HepG2 (cell line): ENCODE data around the gene AGK. TPM values are rescaled to one million over a fixed set of nuclear protein-coding genes. Genes with fewer than 3 reads are reported as not detected.

Source experiments
- ATAC-seq: fragments of 200-7000 bp; cut with Tn5 transposase; 3 replicates; pipeline ENCODE4 v1.9.1; 2020; ENCODE audit warnings: mild to moderate bottlenecking, moderate library complexity
- BruUV-seq: library from RNA; stranded (reverse); fragments of 400-500 nt; replicated peaks from 2 replicates; lab custom pipeline; 2021; lab: Mats Ljungman, UMichigan
- CTCF ChIA-PET: fragments of 300-600 bp; formaldehyde crosslinking; extraction: SDS; loops from one replicate; lab custom pipeline; 2021; ENCODE audit warnings: low total read pairs, inconsistent platforms, low intra/inter-chr PET ratio; lab: Yijun Ruan, JAX
- POLR2A ChIA-PET: fragments of 350-600 bp; sonication (Branson Sonifier 250); formaldehyde crosslinking; loops from one replicate; lab custom pipeline; 2020; ENCODE audit warnings: antibody characterized with exemption, inconsistent platforms; lab: Yijun Ruan, JAX
- DNase-seq: peaks from one replicate; pipeline ENCODE4 v3.0.0-alpha.2; 2015; ENCODE audit warnings: low spot score
- FAIRE-seq: peaks from 3 replicates; lab custom pipeline; 2011; peaks lifted over from hg19 to GRCh38; lab: Jason Lieb, UNC
- H2AFZ ChIP-seq: one replicate; pipeline ENCODE4 v1.6.1; 2011; ENCODE audit warnings: low read length, inconsistent platforms
- H3K27ac ChIP-seq: fragments of 300-600 bp; 3 replicates; pipeline ENCODE4 v1.8.0; 2011; ENCODE audit warnings: mixed run types, mild to moderate bottlenecking, mixed read lengths, low read length, inconsistent platforms; ENCODE audit not compliant: insufficient read depth; ENCODE audit errors: extremely low read length
- H3K27me3 ChIP-seq, 2 experiments: fragments of 200-600 bp in 1 of 2; 2 replicates in 1 of 2; 3 replicates in 1 of 2; pipeline versions ENCODE4 v1.6.0 to v1.8.0; 2011; ENCODE audit warnings: low read length in 2 of 2, mild to moderate bottlenecking in 2 of 2, moderate library complexity in 2 of 2, inconsistent platforms in 1 of 2; ENCODE audit not compliant: insufficient read depth in 2 of 2, control insufficient read depth in 1 of 2
- H3K36me3 ChIP-seq, 2 experiments: fragments of 200-600 bp in 1 of 2; replicated peaks in 1 of 2; 2 replicates in 1 of 2; 3 replicates in 1 of 2; pipeline versions ENCODE4 v1.5.1 to v1.8.0; 2011; ENCODE audit warnings: low read length in 2 of 2, inconsistent platforms in 1 of 2; ENCODE audit not compliant: insufficient read depth in 2 of 2, control insufficient read depth in 1 of 2
- H3K4me1 ChIP-seq: 2 replicates; pipeline ENCODE4 v1.5.1; 2012; ENCODE audit warnings: low read length, inconsistent platforms; ENCODE audit not compliant: insufficient read depth
- H3K4me2 ChIP-seq: 2 replicates; pipeline ENCODE4 v1.6.0; 2011; ENCODE audit warnings: low read depth, low read length, inconsistent platforms
- H3K4me3 ChIP-seq, 3 experiments: fragments of 200-600 bp in 1 of 3; sonication (generic), shearing (Covaris generic) in 1 of 3; replicated peaks in 1 of 3; 2 replicates each; pipeline ENCODE4 v1.5.1; 2011 to 2016; ENCODE audit warnings: low read length in 3 of 3, inconsistent platforms in 2 of 3, low read depth in 2 of 3, mild to moderate bottlenecking in 2 of 3, control low read depth in 1 of 3, mixed read lengths in 1 of 3; ENCODE audit not compliant: insufficient read depth in 1 of 3
- H3K79me2 ChIP-seq: one replicate; pipeline ENCODE4 v1.6.1; 2011; ENCODE audit warnings: low read length, inconsistent platforms; ENCODE audit not compliant: insufficient read depth
- H3K9ac ChIP-seq: 2 replicates; pipeline ENCODE4 v1.6.0; 2011; ENCODE audit warnings: mild to moderate bottlenecking, low read depth, low read length, inconsistent platforms; ENCODE audit not compliant: insufficient read depth
- H3K9me3 ChIP-seq: 2 replicates; pipeline ENCODE4 v1.5.1; 2012; ENCODE audit warnings: mild to moderate bottlenecking, low read length
- H4K20me1 ChIP-seq: 2 replicates; pipeline ENCODE4 v1.6.0; 2011; ENCODE audit warnings: inconsistent platforms, mild to moderate bottlenecking, low read length, moderate library complexity; ENCODE audit not compliant: insufficient read depth
- NFE2L2 ChIP-seq: fragments of 150-350 bp; IDR thresholded peaks from 2 replicates; pipeline ENCODE4 v1.6.1; 2014; ENCODE audit warnings: low read length
- RELA ChIP-seq: sonication (generic); formaldehyde crosslinking; IDR thresholded peaks from 2 replicates; pipeline ENCODE4 v1.4.0; 2020; ENCODE audit warnings: missing genetic modification reagents
- RXRA ChIP-seq: sonication (generic); formaldehyde crosslinking; IDR thresholded peaks from 2 replicates; pipeline ENCODE4 v1.5.1; 2020; ENCODE audit warnings: missing genetic modification reagents
- ZNF543 ChIP-seq: sonication (generic); formaldehyde crosslinking; IDR thresholded peaks from 2 replicates; pipeline ENCODE4 v1.4.0; 2020; ENCODE audit warnings: mild to moderate bottlenecking, missing genetic modification reagents
- ZNF563 ChIP-seq: sonication (generic); formaldehyde crosslinking; IDR thresholded peaks from 2 replicates; pipeline ENCODE4 v1.8.0; 2022; ENCODE audit warnings: mild to moderate bottlenecking, moderate library complexity, missing genetic modification reagents
- ZNF672 ChIP-seq: sonication (generic); formaldehyde crosslinking; IDR thresholded peaks from 2 replicates; pipeline ENCODE4 v1.8.1; 2022; ENCODE audit warnings: missing genetic modification reagents
- ZNF761 ChIP-seq: sonication (generic); formaldehyde crosslinking; conservative IDR thresholded peaks from 2 replicates; pipeline ENCODE4 v1.4.0; 2020; ENCODE audit warnings: mild to moderate bottlenecking, missing genetic modification reagents
- ZNF83 ChIP-seq: sonication (generic); formaldehyde crosslinking; IDR thresholded peaks from 2 replicates; pipeline ENCODE4 v1.4.0; 2020; ENCODE audit warnings: missing genetic modification reagents, mild to moderate bottlenecking, borderline replicate concordance
- WGBS: methylation state at CpG from one replicate; pipeline ENCODE4 v1.1.6; 2017; ENCODE audit warnings: low lambda C conversion rate; 5-methylcytosine and 5-hydroxymethylcytosine counted together
- in situ Hi-C: cut with HindIII; loops from 2 replicates; pipeline ENCODE4 v1.10.0; 2017; ENCODE audit warnings: low pct_unique_long_range_greater_than_20kb; ENCODE audit not compliant: extremely low pct_ligation_motif_present
- intact Hi-C: fragments of 100-400 bp; cut with micrococcal nuclease; formaldehyde crosslinking; loops from one replicate; pipeline ENCODE4 v1.10.0; 2022; ENCODE audit not compliant: unreplicated experiment
- polyA plus RNA-seq, 8 experiments: library from polyadenylated mRNA; depleted of rRNA in 3 of 8; stranded (reverse) in 7 of 8; unstranded in 1 of 8; fragments of >200 nt; fragmentation: Illumina TruSeq in 4 of 8; extraction: Trizol in 4 of 8; gene quantifications; 2 replicates each; pipeline versions ENCODE4 v1.2.1 to v1.2.3, GENCODE V29; 2011 to 2016; ENCODE audit warnings: low read depth in 4 of 8, missing spikeins in 1 of 8, mixed read lengths in 1 of 8; ENCODE audit not compliant: insufficient read depth in 1 of 8
- total RNA-seq, 5 experiments: library from RNA; depleted of rRNA; stranded (reverse); fragments of >200 nt; fragmentation: Illumina TruSeq; extraction: Trizol; gene quantifications; 2 replicates each; pipeline ENCODE4 v1.2.3, GENCODE V29; 2016; ENCODE audit warnings: low read depth in 1 of 5
- TF ChIP-seq, protein P1 (sequence below): sonication (generic); formaldehyde crosslinking; IDR thresholded peaks from 2 replicates; pipeline ENCODE4 v1.5.0; 2020; ENCODE audit warnings: missing genetic modification reagents, mild to moderate bottlenecking, borderline replicate concordance

The AGK gene
- total and polyA plus RNA-seq, 2 of the 13 experiments (the other 11 are each of a cell fraction or from before 2014, with no cell fraction given): 23.7 to 30.1 TPM

DNA sequence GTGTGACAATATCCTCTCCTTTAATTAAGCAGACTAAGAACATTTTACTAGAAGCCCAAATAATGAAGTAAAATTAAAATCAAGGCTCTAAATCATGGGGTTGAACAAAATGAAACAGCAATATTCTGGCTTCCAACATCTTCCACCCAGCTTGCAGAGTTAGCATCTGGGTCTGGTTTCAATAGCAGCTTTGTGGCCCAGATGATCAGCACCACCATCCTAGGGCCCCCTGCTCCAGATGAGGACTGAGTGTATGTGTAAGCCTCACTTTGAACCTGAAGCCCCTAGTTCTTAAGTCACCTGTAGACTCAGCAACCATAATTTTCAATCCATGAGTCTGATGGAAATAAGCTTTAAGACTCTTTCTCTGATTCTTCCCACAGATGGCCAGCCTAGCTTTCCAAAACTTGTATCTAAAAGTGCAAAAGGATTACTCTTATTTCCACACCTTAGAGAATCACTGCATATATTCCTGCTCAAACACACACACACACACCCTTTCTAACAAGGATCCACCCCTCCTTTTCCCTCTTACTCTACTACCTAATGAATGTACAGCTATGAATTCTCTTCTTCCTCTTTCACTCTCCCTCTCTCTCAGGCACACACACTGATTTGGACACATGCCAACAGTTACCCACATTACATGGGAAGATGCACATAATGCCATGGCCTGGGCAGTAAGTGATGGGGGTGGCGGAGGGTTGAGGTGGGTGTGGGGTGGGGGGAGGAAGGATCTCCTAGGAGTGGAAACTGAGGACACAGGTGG, 147.2 kb downstream of the AGK start:
- BruUV-seq: no TSS peak
- no peak for FAIRE-seq
- no peak overlapping the region for H3K9ac ChIP-seq
- peaks cover 50% of the 10 kb centered on the region for H3K4me1 ChIP-seq
- no peak overlapping the region for H2AFZ ChIP-seq
- no peaks in the 10 kb centered on the region for H3K79me2 ChIP-seq
- intact Hi-C loops: no loop called here
- no peak overlapping the region for H3K27ac ChIP-seq
- H3K9me3 ChIP-seq: no peaks in the 10 kb centered on the region
- ATAC-seq: no peak
- H3K4me3 ChIP-seq: no peak overlapping the region
- ChIA-PET CTCF (no interaction called here), POLR2A (no interaction called here)
- TF ChIP-seq NFE2L2: no peak
- TF ChIP-seq, all 625 proteins: peak for 0
- no peaks in the 10 kb centered on the region for H3K36me3 ChIP-seq
- H3K27me3 ChIP-seq: peaks cover 0 to 5% of the 10 kb centered on the region in 2 experiments; a peak in 1 of 5 replicates
- no peak overlapping the region for H3K4me2 ChIP-seq
- H4K20me1 ChIP-seq: 0 out of 2 replicates have a peak, but pooled peaks cover 2% of the 10 kb centered on the region
- no peak for DNase-seq
- 96% methylated on average over 1 of the region's 1 CpG for WGBS
- in situ Hi-C loops: no loop called here

DNA sequence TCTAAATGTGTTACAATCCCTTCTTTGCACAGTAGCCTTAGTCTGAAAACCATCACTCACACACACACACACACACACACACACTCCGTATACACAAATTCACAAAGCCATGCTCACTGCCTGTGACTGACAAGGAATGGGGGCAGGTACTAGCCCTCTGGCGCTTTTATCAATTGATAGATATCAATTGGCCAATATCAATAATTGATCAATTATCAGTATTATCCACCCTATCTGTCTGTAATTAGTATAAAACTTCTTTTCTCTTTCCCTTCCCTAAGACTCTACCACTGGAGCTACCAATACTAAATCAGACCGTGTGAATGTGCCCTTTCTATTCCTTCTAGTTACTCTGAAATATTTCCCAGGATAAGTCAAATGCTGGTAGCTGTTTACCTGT, 148.7 kb downstream of the AGK start:
- ChIA-PET POLR2A (interaction anchor here (1.9 to 2.9 kb wide), 2 partner anchors 10 to 38 kb away, joined by 4 to 17 read pairs; partner anchors contain the start of gene SSBP1), CTCF (no interaction called here)
- DNase-seq: no peak
- Histone ChIP-seq H3K9ac (no peak overlapping the region), H3K79me2 (no peaks in the 10 kb centered on the region), H3K27ac (no peak overlapping the region), H3K4me2 (no peak overlapping the region)
- TSS peak; percentile 49 for BruUV-seq
- no peak for ATAC-seq
- TF ChIP-seq ZNF761 (CRISPR knock-in tag) (no peak), ZNF672 (CRISPR knock-in tag) (no peak), ZNF563 (CRISPR knock-in tag) (no peak), RELA (CRISPR knock-in tag) (no peak), ZNF543 (no peak), RXRA (no peak), ZNF83 (CRISPR knock-in tag) (no peak)
- TF ChIP-seq, protein P1, sequence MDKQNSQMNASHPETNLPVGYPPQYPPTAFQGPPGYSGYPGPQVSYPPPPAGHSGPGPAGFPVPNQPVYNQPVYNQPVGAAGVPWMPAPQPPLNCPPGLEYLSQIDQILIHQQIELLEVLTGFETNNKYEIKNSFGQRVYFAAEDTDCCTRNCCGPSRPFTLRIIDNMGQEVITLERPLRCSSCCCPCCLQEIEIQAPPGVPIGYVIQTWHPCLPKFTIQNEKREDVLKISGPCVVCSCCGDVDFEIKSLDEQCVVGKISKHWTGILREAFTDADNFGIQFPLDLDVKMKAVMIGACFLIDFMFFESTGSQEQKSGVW: no peak
- TF ChIP-seq, all 625 proteins: peak for 0
- WGBS: 89% methylated on average over 3 of the region's 3 CpGs
- 0 out of 2 replicates have a peak, but pooled peaks cover 2% of the 10 kb centered on the region for H4K20me1 ChIP-seq
- H3K4me1 ChIP-seq: peaks cover 62% of the 10 kb centered on the region
- no peaks in the 10 kb centered on the region for H3K9me3 ChIP-seq
- FAIRE-seq: no peak
- H3K36me3 ChIP-seq: no peaks in the 10 kb centered on the region
- H3K27me3 ChIP-seq: peaks cover 0 to 12% of the 10 kb centered on the region in 2 experiments; a peak in 3 of 5 replicates
- in situ Hi-C loops: no loop called here
- no peak overlapping the region for H3K4me3 ChIP-seq
- intact Hi-C loops: no loop called here
- H2AFZ ChIP-seq: no peak overlapping the region
